ENCODE data around the gene SCARB1.

DNA sequence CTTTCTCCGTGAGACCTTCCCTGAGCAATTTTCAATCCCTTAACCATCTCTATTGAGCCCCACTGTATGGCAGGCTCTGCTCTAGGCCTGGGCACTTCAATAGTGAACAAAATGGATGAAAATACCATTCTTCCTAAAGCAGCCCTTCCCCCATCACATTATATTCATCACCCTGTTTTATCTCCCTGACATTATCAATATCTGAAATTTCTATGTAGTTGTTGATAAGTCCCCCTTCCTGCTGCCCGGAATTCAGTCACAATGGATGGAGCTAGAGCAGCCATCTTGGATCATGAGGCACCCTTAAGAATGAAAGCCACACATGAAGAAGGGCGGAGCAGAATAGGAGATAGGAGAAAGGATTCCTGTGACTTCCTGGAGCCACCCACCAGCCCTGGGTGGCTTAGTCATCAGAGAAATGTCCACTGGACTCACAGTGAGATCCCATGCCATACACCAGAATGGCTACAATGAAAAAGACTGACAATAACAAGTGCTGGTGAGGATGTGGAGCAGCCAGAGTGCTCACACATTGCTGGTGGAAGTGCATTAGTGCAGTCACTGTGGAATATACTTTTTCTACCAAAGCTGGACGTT lies 33.9 kb downstream of the SCARB1 start:
- TF ChIP-seq CTCF (IDR thresholded peaks at IDR 0.05; ENCODE audit: borderline replicate concordance, extremely low read depth, low read length, poor library complexity, severe bottlenecking) (no peak), EZH2 (IDR thresholded peaks at IDR 0.05; ENCODE audit: borderline replicate concordance, low read depth, low read length, severe bottlenecking) (no peak)

Measured in DND-41 (cell line).